ENCODE data around the gene ZNF670.
"Not testable (repeated sequence)": the region's sequence is repeated elsewhere in the genome, so short reads cannot be mapped to it uniquely, and the experiment has no call there.

The ZNF670 gene

DNA sequence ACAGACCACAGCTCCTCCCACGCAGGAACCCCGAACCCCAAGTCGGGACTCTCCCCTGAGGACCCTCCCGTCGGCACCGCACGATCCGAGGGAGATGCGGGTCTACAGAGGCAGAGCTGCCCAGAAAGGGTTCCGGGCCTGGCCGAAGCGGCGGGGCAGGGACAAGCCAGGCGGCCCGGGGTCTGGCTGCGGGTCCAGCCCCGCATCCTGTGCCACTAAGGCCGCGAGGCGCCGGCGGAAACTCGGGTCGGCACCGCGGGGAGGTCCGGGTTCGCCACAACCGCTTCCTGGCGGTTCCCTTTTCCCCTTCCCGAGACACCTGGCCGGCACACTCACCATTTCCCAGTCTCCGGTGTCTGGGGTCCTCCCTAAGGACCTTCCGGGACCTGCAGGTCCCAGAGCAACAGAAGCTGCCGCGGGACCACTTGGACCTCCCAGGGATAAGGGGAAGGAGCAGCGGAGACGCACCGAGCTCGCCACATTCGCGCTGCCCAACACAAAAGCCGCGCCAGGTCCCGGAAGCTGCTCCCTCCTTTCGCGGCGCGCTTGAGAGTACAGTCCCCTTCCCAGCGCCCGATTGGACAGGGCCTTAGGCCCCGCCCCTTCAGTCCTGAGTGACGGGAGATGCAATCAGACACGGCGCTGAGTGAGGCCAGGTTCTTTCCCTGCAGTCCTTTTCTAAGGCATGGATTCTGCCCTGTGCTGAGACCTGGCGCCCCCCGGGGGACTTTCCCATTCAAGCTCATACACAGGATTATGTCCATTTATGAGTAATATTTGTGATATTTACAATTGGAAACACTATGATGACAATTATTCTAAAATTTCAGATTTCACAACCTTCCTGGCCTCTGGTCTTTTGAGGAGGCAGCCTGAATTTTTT is at the start of gene ZNF670:
Gene ZNF670, minus strand, starts transcription at position 554 of the 883 bp plus-strand sequence. Its CDS starts 215 bp downstream, at position 339.
- peaks cover 11% of the 10 kb centered on the region for H3K27me3 Mint-ChIP-seq
- peaks cover 9% of the 10 kb centered on the region for H3K9me3 Mint-ChIP-seq
- peak within 1 kb of the TSS; percentile 78 for H3K27ac Mint-ChIP-seq
- peaks cover 28% of the 10 kb centered on the region for H3K4me1 Mint-ChIP-seq (ENCODE audit: low read depth)
- H3K36me3 Mint-ChIP-seq (ENCODE audit: low read depth): peaks cover 30% of the 10 kb centered on the region
- H3K4me3 Mint-ChIP-seq: peak within 1 kb of the TSS; percentile 89

- H3K4me1 Mint-ChIP-seq (ENCODE audit: low read depth): not testable (repeated sequence)
- Mint-ChIP-seq H3K9me3 (peaks cover 17% of the 10 kb centered on the region), H3K36me3 (ENCODE audit: low read depth) (peaks cover 31% of the 10 kb centered on the region)
Measured at GRCh38 chr1:247127519-247128282, 49.1 kb upstream of the ZNF670 start.

DNA sequence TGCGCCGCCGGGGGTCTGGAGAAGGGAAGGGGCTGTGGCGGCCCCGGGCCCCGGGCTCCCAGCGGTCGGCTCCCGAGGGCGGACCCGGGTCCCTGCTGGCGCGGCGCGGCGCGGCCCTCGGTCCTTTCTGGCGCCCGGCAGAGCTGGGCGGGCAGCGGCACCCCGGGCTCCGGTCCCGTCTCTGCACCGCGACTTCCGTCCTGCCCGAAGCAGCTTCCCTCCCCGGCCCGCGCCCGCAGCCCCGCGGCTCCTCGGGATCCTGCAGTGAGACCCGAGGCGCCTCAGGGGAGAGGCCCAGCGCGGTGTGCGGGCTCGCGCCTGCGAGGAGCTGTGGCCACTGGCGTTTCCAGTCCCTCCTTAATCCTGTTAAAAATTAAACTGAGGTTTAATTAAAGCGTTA is 48.0 kb upstream of the ZNF670 start:
- not testable (repeated sequence) for H3K4me3 Mint-ChIP-seq; H3K27ac Mint-ChIP-seq; H3K27me3 Mint-ChIP-seq; H3K4me1 Mint-ChIP-seq (ENCODE audit: low read depth)
- Mint-ChIP-seq H3K36me3 (ENCODE audit: low read depth) (peaks cover 21% of the 10 kb centered on the region), H3K9me3 (peaks cover 16% of the 10 kb centered on the region)

More at GRCh38 chr1:247127519-247128282, 49.1 kb upstream of the ZNF670 start:
- not testable (repeated sequence) for H3K27me3 Mint-ChIP-seq
- Mint-ChIP-seq H3K4me3 (peak overlapping the region; percentile 88), H3K27ac (peak overlapping the region; percentile 73)

DNA sequence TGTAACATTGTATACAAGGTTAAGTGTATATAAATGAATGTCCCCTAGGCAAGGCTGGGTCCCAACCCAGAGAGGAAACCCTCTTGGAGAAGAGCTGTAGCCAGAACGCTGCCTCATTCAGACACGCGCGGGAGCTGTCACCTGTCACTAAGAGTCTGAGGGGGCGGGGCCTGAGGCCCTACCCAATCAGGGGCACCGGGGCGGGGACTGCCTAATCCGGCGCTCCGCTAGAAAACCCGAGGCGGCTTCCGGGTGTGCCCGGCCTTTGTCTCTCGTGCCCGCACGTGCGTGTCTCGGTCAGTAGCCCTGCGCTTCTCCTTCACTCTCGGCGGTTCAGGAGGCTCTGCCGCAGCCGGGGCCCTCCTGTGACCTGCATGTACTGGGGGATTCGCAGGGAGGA is 47.6 kb upstream of the ZNF670 start:
- H3K9me3 Mint-ChIP-seq: peaks cover 16% of the 10 kb centered on the region
- H3K4me1 Mint-ChIP-seq (ENCODE audit: low read depth); H3K4me3 Mint-ChIP-seq; H3K27me3 Mint-ChIP-seq; H3K27ac Mint-ChIP-seq: not testable (repeated sequence)
- H3K36me3 Mint-ChIP-seq (ENCODE audit: low read depth): peaks cover 21% of the 10 kb centered on the region

DNA sequence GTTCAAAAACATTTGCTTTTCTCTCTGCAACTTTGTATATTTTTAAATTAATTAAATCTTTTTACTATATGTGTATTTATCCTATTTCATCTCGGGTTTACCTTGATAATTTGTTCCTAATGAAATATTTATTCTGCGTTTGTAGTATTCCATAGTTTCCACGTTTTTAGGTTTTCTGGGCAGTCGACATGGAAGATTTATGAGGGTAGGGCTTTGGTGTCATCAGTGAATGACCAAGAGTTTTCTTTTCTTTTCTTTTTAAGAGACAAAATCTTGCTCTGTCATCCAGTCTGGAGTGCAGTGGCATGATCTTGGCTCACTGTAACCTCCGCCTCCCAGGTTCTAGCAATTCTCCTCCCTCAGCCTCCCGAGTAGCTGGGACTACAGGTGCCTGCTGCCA is 42.8 kb upstream of the ZNF670 start:
- Mint-ChIP-seq H3K27ac (no peak overlapping the region), H3K36me3 (ENCODE audit: low read depth) (no peaks in the 10 kb centered on the region), H3K27me3 (peaks cover 4% of the 10 kb centered on the region), H3K4me3 (no peak overlapping the region), H3K9me3 (peaks cover 10% of the 10 kb centered on the region), H3K4me1 (ENCODE audit: low read depth) (no peaks in the 10 kb centered on the region)

- peaks cover 10% of the 10 kb centered on the region for H3K9me3 Mint-ChIP-seq
- not testable (repeated sequence) for H3K27me3 Mint-ChIP-seq; H3K4me3 Mint-ChIP-seq; H3K36me3 Mint-ChIP-seq (ENCODE audit: low read depth); H3K4me1 Mint-ChIP-seq (ENCODE audit: low read depth); H3K27ac Mint-ChIP-seq
Measured at GRCh38 chr1:247120408-247120668, 41.7 kb upstream of the ZNF670 start.

- H3K27me3 Mint-ChIP-seq: peaks cover 4% of the 10 kb centered on the region
- no peak overlapping the region for H3K27ac Mint-ChIP-seq
- H3K36me3 Mint-ChIP-seq (ENCODE audit: low read depth): no peaks in the 10 kb centered on the region
- peaks cover 10% of the 10 kb centered on the region for H3K9me3 Mint-ChIP-seq
- no peaks in the 10 kb centered on the region for H3K4me1 Mint-ChIP-seq (ENCODE audit: low read depth)
- no peak overlapping the region for H3K4me3 Mint-ChIP-seq
Measured at GRCh38 chr1:247119600-247120407, 41.2 kb upstream of the ZNF670 start.

- Mint-ChIP-seq H3K4me3 (no peak overlapping the region), H3K4me1 (ENCODE audit: low read depth) (no peaks in the 10 kb centered on the region), H3K36me3 (ENCODE audit: low read depth) (no peaks in the 10 kb centered on the region), H3K27ac (no peak overlapping the region), H3K27me3 (peaks cover 4% of the 10 kb centered on the region), H3K9me3 (peaks cover 10% of the 10 kb centered on the region)
Measured at GRCh38 chr1:247118946-247119446, 40.4 kb upstream of the ZNF670 start.

GRCh38 chr1:247115545-247115944 is 36.9 kb upstream of the ZNF670 start:
- no peak overlapping the region for H3K4me3 Mint-ChIP-seq
- peaks cover 17% of the 10 kb centered on the region for H3K27me3 Mint-ChIP-seq
- no peak overlapping the region for H3K27ac Mint-ChIP-seq
- H3K4me1 Mint-ChIP-seq (ENCODE audit: low read depth): peaks cover 5% of the 10 kb centered on the region
- H3K9me3 Mint-ChIP-seq: no peaks in the 10 kb centered on the region
- peaks cover 4% of the 10 kb centered on the region for H3K36me3 Mint-ChIP-seq (ENCODE audit: low read depth)

DNA sequence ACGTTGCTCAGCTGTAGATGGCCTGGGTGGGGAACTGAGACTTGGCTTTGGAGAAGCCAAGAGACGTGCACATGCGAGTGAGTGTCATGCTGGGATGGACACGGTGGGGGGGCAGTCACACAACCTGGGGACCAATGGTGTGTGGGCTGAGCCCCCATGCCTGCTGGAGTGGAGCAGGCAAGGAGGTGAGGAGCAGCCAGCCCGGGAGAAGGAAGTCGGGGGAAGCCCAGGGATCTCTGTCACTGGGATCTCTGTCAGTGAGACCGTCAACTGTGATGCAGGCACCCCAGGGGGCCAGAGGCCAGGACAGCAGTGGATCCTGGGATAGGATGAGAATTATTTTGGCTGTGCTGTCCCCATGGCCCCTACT is 36.5 kb upstream of the ZNF670 start:
- H3K9me3 Mint-ChIP-seq: no peaks in the 10 kb centered on the region
- H3K27ac Mint-ChIP-seq: no peak overlapping the region
- peaks cover 17% of the 10 kb centered on the region for H3K27me3 Mint-ChIP-seq
- no peak overlapping the region for H3K4me3 Mint-ChIP-seq
- H3K36me3 Mint-ChIP-seq (ENCODE audit: low read depth): peaks cover 4% of the 10 kb centered on the region
- H3K4me1 Mint-ChIP-seq (ENCODE audit: low read depth): peaks cover 6% of the 10 kb centered on the region

DNA sequence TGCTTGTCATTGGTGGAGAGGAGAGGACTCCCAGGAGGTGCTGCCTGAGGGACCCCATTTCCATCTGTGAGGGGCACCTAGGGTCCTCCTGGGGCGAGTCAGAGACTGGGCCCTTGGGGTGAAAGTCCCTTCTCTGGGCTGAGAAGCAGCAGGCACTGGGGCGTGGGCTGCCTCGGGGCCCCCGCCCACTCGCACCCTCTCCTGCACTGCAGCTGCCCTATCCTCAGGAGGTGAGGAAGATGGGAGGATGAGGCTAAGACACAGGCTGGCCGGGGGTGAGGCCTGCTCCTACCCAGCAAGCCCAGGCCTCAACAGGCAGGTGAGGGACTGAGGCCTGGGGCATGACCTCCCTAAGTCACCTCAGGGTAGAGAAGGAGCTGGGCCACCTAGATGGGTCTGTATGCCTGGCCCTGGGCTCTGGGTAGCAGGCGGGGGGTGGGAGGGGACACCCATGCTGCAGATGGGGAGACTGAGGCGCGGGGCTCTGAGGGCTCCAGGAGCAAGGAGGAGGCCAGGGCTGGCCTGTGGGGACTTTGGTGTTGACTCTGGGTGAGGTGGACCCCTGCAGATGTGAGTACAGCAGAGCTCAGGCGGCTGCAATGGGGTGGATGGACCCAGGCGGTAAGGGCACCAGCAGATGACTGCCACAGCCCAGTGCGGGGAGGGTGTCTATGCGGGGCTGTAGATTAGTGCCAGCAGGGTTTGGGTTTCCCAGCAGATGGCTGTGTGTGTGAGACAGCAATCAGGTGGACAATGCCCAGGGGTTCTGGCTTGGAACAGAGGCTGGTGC is 35.9 kb upstream of the ZNF670 start:
- Mint-ChIP-seq H3K9me3 (no peaks in the 10 kb centered on the region), H3K4me1 (ENCODE audit: low read depth) (peaks cover 11% of the 10 kb centered on the region), H3K27me3 (peaks cover 23% of the 10 kb centered on the region), H3K36me3 (ENCODE audit: low read depth) (peaks cover 8% of the 10 kb centered on the region), H3K4me3 (no peak overlapping the region), H3K27ac (no peak overlapping the region)

- Mint-ChIP-seq H3K9me3 (no peaks in the 10 kb centered on the region), H3K36me3 (ENCODE audit: low read depth) (peaks cover 9% of the 10 kb centered on the region), H3K27me3 (peaks cover 30% of the 10 kb centered on the region), H3K4me3 (no peak overlapping the region), H3K27ac (no peak overlapping the region), H3K4me1 (ENCODE audit: low read depth) (peaks cover 11% of the 10 kb centered on the region)
Measured at GRCh38 chr1:247113733-247114271, 35.2 kb upstream of the ZNF670 start.

GRCh38 chr1:247113094-247113497 is 34.5 kb upstream of the ZNF670 start:
- Mint-ChIP-seq H3K4me1 (ENCODE audit: low read depth) (peaks cover 11% of the 10 kb centered on the region), H3K27me3 (peaks cover 37% of the 10 kb centered on the region), H3K36me3 (ENCODE audit: low read depth) (peaks cover 9% of the 10 kb centered on the region), H3K27ac (no peak overlapping the region), H3K9me3 (no peaks in the 10 kb centered on the region), H3K4me3 (no peak overlapping the region)

- Mint-ChIP-seq H3K4me3 (no peak overlapping the region), H3K36me3 (ENCODE audit: low read depth) (peaks cover 9% of the 10 kb centered on the region), H3K9me3 (peaks cover under 1% of the 10 kb centered on the region), H3K27me3 (peaks cover 44% of the 10 kb centered on the region), H3K4me1 (ENCODE audit: low read depth) (peaks cover 11% of the 10 kb centered on the region), H3K27ac (no peak overlapping the region)
Measured at GRCh38 chr1:247112479-247112781, 33.8 kb upstream of the ZNF670 start.

Data from stimulated activated naive CD8-positive, alpha-beta T cell treated with anti-CD3 and anti-CD28 coated beads, Interleukin-15, Interleukin-2, amounts not matched to agents 100 ng/mL and 50 ng/mL, for 24 hours (primary cell).